Stimulated activated CD4-positive, alpha-beta T cell treated with anti-CD3 and anti-CD28 coated beads, TNF-alpha, amount 100 ng/mL, for 48 hours (primary cell): Measurements from ENCODE around the gene ADAM19.
A peak's percentile ranks its signal among the peaks of the same experiment; 100 is the strongest.
"Not testable (repeated sequence)": the region's sequence is repeated elsewhere in the genome, so short reads cannot be mapped to it uniquely, and the experiment has no call there.

Experiments used
- DNase-seq, 3 donors: peaks; one replicate each; pipeline ENCODE4 v3.0.0-alpha.2; 2020; ENCODE audit warnings: low read depth in 3 of 3

ADAM19 gene

GRCh38 chr5:157463081-157463480, 112.5 kb downstream of the ADAM19 start:
- DNase-seq = no peak

GRCh38 chr5:157460921-157461792, 114.4 kb downstream of the ADAM19 start:
- no peak for DNase-seq

- peak in 1 of 3 donors; percentile 32 for DNase-seq
Observed at GRCh38 chr5:157459715-157460599, 115.6 kb downstream of the ADAM19 start, which contains the start of gene NIPAL4. Gene NIPAL4 (plus strand): TSS chr5:157460213. CDS start chr5:157460321, 108 bp downstream.

- DNase-seq = no peak
Observed at GRCh38 chr5:157458835-157459234, 116.7 kb downstream of the ADAM19 start.

GRCh38 chr5:157457391-157457790, 118.2 kb downstream of the ADAM19 start:
- DNase-seq = no peak

- no peak for DNase-seq
Observed at GRCh38 chr5:157456301-157456700, 119.3 kb downstream of the ADAM19 start.

- no peak for DNase-seq
Observed at GRCh38 chr5:157455057-157455456, 120.5 kb downstream of the ADAM19 start.

GRCh38 chr5:157454273-157454672, 121.3 kb downstream of the ADAM19 start:
- DNase-seq = no peak

- no peak for DNase-seq
Observed at GRCh38 chr5:157451806-157452205, 123.8 kb downstream of the ADAM19 start.

GRCh38 chr5:157450024-157450423, 125.6 kb downstream of the ADAM19 start:
- DNase-seq = no peak

- DNase-seq = no peak
Observed at GRCh38 chr5:157449011-157449723, 126.4 kb downstream of the ADAM19 start.

- no peak for DNase-seq
Observed at GRCh38 chr5:157447201-157447637, 128.4 kb downstream of the ADAM19 start.

GRCh38 chr5:157446412-157446935, 129.1 kb downstream of the ADAM19 start:
- DNase-seq = no peak

GRCh38 chr5:157445745-157446411, 129.7 kb downstream of the ADAM19 start:
- DNase-seq = no peak

GRCh38 chr5:157444224-157444623, 131.4 kb downstream of the ADAM19 start:
- no peak for DNase-seq

GRCh38 chr5:157443041-157443549, 132.5 kb downstream of the ADAM19 start:
- no peak for DNase-seq

GRCh38 chr5:157434096-157434495, 141.5 kb downstream of the ADAM19 start:
- no peak for DNase-seq

- peak in 1 of 3 donors; percentile 8 for DNase-seq
Observed at GRCh38 chr5:157431544-157432200, 143.9 kb downstream of the ADAM19 start.

GRCh38 chr5:157429920-157430319, 145.7 kb downstream of the ADAM19 start:
- DNase-seq = not testable (repeated sequence)
